ENCODE measurements around the gene CTNNA1.
A peak's percentile ranks its signal among the peaks of the same experiment; 100 is the strongest.
"Not testable (repeated sequence)": the region's sequence is repeated elsewhere in the genome, so short reads cannot be mapped to it uniquely, and the experiment has no call there.

Gene CTNNA1

GRCh38 chr5:138725153-138725817 is 27.9 kb upstream of the CTNNA1 start:
- DNase-seq: no peak

DNA sequence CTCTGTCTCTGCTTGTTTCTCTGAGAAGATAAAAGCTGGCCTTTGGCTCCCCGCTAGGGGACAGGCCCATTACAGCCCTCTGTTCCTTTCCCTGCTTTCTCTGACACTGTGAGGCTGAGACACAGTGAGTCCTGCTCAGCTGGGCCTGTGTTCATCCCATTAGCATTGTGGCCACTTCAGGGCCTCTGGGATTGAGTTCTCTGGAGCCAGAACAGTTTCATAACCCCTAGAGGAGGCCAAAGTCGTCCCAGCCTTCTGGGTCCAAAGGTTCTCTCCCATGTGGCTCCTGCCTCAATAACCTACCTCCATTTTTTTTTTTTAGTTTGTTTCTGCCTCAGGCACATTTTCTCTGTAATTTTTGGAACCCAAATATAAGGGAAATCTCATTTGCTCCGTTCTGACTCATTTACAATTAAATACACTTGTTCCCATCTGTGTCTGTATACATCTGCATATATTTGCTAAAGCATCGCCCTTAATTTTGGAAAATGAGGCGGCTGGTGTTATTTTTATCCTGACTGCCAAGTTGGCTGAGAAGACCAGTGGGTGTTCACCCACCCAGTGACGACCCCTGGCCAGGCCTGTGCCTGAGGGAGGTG is 27.3 kb upstream of the CTNNA1 start:
- DNase-seq: no peak

- DNase-seq: peak in 1 of 2 experiments; percentile 10
Observed at GRCh38 chr5:138726848-138727247, 26.4 kb upstream of the CTNNA1 start.

DNA sequence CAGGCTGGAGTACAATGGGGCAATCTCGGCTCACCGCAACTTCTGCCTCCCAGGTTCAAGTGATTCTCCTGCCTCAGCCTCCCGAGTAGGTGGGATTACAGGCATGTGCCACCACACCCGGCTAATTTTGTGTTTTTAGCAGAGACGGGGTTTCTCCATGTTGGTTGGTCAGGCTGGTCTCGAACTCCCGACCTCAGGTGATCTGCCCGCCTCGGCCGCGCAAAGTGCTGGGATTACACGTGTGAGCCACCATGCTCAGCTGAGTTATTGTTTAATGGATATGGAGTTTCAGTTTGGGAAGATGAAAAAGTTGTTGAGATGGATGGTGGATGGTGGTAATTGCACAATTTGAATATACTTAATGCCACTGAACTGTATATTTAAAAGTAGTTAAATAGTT is 22.7 kb upstream of the CTNNA1 start:
- DNase-seq: not testable (repeated sequence)

DNA sequence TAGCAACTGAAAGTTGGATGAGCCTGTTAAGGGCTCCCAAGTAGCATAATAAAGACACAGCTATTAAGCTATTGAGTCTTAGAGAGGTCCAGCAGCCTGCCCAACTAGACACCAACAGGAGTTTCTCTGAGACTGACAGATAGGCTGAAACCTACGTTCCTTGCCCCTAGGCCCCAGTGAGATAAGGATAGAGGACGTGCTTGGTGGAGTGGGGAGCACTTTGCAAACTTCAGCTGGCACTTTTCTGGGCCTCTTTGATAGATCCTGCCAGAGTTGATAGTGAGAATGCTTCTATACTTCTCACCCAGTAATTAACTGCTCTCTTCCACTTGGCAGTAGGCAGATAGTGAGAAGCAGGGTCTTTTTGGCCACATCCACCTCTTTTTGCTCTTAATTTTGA is 20.8 kb upstream of the CTNNA1 start:
- DNase-seq: no peak

DNA sequence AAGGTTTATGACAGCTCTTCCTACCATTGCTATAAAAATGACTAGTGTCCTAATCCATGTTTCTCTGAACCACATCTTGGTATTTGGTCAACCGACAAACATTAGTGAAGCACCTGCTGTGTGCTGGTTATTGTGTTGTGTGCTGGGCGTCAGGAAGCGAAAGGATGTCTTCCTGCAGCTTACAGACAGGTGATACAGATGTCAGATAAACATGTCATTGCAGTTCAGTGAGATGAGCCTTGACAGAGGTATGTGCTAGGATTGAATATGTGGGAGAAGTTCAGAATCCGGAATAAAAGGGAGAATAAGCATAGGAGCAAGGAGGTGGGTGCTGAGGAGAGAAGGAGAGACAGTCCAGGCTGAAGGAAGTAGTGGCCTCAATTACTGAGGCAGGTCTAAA is 20.3 kb upstream of the CTNNA1 start:
- no peak for DNase-seq

GRCh38 chr5:138733509-138733908 is 19.7 kb upstream of the CTNNA1 start:
- DNase-seq: no peak

DNA sequence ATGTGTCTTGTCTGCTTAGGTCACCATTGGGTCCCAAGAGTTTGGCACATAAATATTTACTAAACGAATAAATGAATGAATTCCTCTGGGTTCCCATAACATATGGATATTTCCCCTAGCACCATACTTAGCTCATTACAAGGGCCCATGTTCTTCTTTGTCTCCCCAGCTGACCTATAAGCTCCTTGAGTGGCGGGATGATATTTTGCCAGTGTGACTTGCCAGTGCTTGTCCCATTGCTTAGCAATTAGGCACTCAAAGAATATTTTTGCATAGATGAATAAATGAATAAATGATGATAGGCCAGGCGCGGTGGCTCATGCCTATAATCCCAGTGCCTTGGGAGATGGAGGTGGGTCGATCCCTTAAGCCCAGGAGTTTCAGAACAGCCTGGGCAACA is 16.9 kb upstream of the CTNNA1 start:
- no peak for DNase-seq

- no peak for DNase-seq
Observed at GRCh38 chr5:138737494-138738265, 15.5 kb upstream of the CTNNA1 start.

- no peak for DNase-seq
Observed at GRCh38 chr5:138738399-138738798, 14.8 kb upstream of the CTNNA1 start.

DNA sequence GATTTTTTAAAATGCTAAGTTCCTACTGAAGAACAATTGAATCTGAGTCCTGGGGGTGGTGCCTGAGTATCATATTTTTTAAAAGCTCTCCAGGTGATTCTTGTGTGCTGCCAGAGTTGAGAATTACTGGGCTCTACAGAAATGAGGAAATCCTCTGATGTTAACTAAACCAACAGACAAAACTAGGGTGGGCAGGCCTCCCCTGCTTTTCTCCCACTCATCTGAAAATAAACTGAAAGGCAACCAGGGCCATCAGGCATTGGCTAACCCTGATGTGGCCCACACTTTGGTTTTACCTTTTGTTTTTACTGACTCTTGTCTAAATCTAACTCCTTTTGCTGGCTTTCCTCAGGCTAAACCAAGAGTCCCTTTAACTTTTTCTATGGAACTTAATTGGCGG is 13.3 kb upstream of the CTNNA1 start:
- no peak for DNase-seq

DNA sequence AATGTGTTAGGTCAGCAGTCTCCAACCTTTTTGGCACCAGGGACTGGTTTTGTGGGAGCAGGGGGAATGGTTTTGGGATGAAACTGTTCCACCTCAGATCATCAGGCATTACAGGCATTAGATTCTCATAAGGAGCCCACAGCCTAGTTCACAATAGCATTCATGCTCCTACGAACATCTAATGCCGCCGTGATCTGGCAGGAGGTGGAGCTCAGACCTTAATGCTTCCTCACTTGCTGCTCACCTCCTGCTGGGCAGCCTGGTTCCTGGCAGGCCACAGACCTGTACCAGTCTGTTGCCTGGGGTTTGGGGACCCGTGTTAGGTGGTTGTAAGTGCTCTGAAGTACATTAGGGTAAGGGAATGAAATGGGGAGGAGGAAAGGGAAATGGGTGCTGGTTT is 9.7 kb upstream of the CTNNA1 start:
- DNase-seq: no peak

GRCh38 chr5:138745268-138745667 is 8.0 kb upstream of the CTNNA1 start:
- no peak for DNase-seq

DNA sequence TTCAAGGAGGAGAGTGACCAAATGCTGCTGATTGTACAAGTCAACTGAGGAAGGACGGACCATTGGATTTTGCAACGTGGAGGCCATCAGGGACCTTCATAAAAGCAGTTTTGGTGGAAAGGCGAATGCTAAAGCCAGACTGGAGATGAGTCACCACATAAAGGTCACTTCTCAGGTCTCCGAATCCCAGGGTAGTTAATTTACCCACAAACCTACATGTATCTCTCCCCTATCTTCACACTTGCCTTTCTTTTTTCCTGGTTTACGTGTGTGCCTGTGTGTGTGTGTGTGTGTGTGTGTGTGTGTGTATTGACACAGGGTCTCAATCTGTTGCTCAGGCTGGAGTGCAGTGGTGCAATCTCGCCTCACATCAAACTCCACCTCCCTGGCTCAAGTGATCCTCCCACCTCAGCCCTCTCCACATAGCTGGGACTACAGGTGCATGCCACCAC is 4.6 kb upstream of the CTNNA1 start:
- DNase-seq: no peak

DNA sequence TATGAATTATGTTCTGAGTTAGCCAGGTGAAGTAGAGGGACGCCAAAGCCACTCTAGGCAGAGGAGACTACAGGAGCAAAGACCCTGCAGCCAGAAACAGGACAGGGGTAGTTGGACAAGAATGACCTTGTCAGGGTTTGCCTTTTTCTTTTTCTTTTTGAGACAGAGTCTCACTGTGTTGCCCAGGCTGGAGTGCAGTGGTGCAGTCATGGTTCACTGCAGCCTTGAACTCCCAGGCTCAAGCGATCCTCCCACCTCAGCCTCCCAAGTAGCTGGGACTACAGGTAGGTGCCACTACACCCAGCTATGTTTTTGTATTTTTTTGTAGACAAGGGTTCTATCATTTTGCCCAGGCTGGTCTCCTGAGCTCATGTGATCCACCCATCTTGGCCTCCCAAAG is 1.9 kb upstream of the CTNNA1 start:
- DNase-seq: not testable (repeated sequence)

DNA sequence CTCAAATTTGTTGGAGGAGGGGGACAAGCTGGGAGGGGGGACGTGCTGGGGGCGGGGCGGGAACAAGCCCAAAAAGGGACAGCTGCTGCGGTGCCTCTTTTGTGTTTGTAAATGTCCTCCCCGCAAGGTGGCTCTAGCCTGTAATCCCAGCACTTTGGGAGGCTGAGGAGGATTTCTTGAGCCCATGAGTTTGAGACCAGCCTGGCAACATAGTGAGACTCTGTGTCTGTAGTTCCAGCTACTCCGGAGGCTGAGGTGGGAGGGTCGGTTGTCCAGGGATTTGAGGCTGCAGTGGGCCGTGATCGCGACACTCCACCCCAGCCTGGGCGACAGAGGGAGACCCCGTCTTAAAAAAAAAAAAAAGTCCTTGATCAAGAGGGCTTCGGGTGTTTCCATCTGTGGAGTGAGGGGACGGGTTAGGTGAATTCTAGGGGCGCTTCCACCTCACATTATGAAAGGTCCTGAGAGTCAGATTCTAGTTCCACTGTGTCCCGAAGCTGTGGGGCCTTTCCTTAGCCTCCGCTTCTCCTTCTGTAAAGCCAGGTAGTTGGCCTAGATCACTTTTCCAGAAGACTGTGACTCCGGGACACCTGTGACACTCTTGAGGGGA is 779 bp upstream of the CTNNA1 start:
- no peak for DNase-seq

DNA sequence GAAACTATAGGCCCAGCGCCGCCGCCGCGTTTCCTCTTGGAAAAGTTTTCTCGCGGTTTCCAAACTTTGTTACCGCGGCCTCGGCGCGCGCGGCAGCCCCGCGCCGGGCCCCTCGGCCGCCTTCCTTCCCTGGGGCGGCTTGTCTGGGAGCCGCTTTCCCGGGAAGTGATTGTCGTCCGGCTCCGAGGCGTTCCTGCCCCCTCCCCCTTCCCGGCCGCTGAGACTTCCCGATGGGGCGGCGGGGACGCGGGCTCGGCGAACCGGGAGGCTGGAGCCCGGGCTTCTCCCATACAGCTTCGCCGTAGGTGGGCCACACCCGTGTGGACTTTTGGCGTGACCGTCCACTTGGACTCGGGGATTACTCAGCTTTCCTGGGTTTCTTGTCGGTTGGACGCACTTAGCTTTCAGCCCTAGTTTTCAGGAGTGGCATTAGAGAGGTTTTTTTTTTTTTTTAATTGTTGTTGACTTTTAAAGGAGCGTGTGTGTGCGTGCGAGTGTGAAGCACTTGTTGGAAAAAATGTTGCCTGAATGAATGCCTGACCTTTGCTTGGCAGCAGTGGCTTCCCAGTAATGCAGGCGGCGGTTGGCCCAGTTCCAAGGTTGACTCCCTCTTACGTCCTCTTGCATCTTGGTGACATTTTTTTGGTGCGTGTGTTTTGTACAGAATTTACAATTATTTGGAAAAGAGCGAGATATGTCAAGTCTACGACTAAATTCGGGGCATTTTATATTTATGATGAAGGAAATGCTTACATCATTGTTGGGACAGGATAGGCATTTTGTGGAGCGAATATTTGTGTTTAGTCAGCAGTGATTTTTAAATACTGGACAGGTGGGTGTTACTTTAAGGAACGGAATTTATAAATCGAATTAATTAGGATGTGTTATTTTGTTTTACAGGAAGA is 821 bp downstream of the CTNNA1 start:
- DNase-seq: peak; percentile 62 to 68

GRCh38 chr5:138754699-138755057 is 1.5 kb downstream of the CTNNA1 start:
- no peak for DNase-seq

DNA sequence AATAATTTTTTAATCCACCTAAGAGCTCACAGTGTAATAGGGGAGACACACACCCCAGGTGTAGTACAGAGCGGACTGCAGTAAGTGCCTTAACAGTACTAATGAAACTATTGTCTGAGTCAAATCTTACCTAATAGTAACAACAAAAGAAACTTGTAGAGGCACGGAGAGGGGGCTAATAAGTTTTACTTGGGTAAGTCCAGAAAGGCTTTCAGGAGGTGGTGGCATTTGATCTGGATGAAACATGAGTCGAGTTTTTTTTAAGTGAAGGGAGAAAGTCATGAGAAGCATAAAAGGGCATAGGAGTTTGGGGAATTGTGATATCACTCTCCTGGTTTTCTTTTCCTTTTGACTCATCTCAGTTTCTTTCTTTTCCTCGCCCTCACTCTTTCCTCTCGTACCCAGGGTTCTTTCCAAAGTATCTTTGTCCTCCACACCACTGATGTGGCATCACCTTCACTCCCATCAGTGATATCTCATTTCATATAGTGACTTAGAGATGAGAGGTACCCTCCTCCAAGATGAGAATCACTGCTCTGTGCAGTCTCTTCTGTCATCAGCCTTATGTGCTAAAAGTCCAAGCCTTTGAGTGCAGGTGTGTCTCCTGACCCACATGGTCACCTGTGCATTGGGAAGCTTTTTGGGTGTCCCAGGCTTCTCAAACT is 2.0 kb downstream of the CTNNA1 start:
- no peak for DNase-seq

- no peak for DNase-seq
Observed at GRCh38 chr5:138757061-138757776, 4.0 kb downstream of the CTNNA1 start.

DNA sequence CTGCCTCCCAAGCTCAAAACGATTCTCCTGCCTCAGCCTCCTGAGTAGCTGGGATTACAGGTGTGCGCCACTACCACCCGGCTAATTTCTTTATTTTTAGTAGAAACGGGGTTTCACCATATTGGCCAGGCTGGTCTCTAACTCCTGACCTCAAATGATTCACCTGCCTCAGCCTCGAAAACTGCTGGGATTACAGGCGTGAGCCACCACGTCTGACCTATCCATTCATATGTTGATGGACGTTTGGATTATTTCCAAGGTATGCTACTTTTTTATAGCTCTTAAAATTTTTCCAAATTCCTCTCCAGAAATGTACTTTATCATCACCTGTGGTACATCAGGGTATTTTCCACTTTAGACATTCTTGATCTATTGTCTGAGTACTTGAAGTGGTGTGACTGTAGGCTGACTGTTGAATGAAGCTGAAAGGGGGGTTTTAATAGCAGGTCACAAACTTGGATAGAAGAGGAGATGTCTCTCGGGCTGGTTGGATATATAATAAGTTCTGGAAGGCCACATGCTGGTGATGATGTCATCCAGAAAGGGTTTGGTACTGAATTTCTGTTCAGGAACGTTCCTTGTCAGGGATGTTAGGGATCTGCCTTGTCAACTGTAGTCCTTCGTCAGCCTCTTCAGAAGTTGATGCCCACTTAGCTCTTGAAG is 7.4 kb downstream of the CTNNA1 start:
- DNase-seq: no peak
